OCI-M2 (cell line): ENCODE results near the gene ACAT2.
"Not testable (repeated sequence)": the region's sequence is repeated elsewhere in the genome, so short reads cannot be mapped to it uniquely, and the experiment has no call there.

Source experiments
- DNase-seq: peaks from one replicate; lab custom pipeline; 2025; ENCODE audit not compliant: unreplicated experiment; lab: John Stamatoyannopoulos, UW

Gene ACAT2

GRCh38 chr6:159761873-159762680 lies at the start of gene ACAT2:
TSS of gene ACAT2 (plus strand) at chr6:159762045. CDS start at chr6:159762088, 43 bp downstream.
- peak; percentile 65 for DNase-seq

DNA sequence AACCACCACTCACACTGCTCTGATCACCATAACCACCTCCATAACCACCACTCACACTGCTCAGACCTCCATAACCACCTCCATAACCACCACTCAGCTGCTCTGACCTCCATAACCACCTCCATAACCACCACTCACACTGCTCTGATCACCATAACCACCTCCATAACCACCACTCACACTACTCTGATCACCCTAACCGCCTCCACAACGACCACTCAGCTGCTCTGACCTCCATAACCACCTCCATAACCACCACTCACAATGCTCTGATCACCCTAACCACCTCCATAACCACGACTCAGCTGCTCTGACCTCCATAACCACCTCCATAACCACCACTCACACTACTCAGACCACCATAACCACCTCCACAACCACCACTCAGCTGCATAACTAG lies 49.5 kb upstream of the ACAT2 start:
- not testable (repeated sequence) for DNase-seq

DNA sequence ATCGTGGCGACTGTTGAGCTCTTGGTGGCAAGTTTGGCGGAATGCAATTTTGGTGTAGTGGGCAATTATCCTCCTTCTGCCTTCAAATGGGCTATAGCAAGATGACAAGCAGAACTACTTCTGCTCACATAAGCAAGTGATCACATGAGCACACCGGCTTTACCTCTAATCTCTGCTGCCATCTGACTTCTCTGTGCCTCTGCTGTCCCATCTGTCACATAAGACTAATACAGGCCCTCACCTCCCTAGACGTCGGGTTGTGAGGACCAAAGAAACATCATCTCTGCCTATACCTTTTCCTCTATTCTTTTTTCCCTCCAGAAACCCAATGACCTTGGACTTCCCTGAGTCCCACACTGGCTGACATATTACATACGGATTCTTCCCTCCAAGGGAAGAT lies 47.9 kb upstream of the ACAT2 start:
- DNase-seq: no peak

- DNase-seq: no peak
Measured at GRCh38 chr6:159714404-159714803, 47.4 kb upstream of the ACAT2 start.

- no peak for DNase-seq
Measured at GRCh38 chr6:159715166-159715565, 46.7 kb upstream of the ACAT2 start.

DNA sequence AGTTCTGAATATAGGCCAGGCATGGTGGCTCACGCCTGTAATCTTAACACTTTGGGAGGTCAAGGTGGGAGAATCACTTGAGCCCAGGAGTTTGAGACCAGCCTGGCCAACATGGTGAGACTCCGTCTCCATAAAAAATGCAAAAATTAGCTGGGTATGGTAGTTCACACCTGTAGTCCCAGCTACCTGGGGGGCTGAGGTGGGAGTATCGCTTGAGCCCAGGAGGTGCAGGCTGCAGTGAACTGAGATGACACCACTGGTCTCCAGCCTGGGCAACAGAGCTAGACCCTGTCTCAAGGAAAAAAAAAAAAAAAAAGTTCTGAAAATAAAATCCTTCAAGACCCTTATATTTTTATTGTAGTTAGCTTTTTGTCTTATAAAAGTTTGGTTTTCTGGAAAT lies 46.2 kb upstream of the ACAT2 start:
- DNase-seq: no peak

GRCh38 chr6:159716247-159717096 lies 45.4 kb upstream of the ACAT2 start:
- no peak for DNase-seq

- DNase-seq: no peak
Measured at GRCh38 chr6:159718634-159719033, 43.2 kb upstream of the ACAT2 start.

DNA sequence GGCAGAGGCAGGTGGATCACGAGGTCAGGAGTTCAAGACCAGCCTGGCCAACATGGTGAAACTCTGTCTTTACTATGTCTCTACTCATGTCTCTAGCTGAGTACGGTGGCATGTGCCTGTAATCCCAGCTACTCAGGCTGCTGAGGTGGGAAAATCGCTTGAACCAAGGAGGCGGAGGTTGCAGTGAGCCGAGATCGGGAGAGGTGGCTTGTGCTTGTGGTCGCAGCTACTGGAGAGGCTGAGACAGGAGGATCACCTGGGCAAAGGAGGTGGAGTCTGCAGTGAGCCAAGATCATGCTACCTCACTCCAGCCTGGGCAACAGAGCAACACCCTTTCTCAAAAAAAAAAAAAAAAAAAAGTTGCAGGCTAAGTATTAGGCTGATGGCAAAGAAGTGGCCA lies 42.6 kb upstream of the ACAT2 start:
- DNase-seq: no peak

GRCh38 chr6:159720708-159721107 lies 41.1 kb upstream of the ACAT2 start:
- no peak for DNase-seq

GRCh38 chr6:159721981-159722380 lies 39.9 kb upstream of the ACAT2 start:
- DNase-seq: not testable (repeated sequence)

DNA sequence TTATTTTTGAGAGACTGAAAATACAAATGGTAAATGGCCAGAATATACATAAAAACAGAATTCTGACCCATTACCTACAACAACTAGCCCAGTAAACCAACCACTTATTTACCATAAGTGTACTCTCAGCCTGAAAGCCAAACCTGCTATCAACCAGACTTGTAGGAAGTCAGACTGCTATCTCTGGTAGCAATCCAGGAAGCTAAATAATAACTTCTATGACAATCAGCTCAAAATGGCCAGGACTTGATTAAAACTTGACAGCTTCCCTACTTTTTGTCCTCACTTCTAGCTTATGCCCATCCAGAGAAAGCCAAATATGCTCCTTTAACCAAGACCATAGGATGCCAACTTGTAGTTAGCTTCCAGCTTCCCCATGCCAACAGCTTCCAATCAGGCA lies 39.2 kb upstream of the ACAT2 start:
- no peak for DNase-seq

DNA sequence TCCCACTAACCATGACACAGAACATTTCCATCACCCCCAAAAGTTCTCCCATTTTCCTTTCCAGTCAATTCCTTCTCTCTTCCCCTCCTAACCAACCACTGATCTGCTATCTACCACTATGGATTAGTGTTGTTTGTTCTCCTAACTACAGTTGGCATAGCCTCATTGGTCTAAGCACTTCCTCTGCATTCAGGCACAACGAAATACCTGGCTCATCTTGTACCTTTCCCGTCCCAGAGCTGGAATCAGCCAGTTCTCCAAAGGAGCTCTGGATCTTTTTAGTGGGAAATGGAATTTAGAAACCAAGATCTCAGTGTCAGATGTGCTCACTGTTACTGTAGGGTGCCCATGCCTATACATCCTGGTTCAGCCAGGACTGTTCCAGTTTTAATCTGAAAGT lies 38.6 kb upstream of the ACAT2 start:
- DNase-seq: no peak

GRCh38 chr6:159724778-159725177 lies 37.1 kb upstream of the ACAT2 start:
- no peak for DNase-seq

DNA sequence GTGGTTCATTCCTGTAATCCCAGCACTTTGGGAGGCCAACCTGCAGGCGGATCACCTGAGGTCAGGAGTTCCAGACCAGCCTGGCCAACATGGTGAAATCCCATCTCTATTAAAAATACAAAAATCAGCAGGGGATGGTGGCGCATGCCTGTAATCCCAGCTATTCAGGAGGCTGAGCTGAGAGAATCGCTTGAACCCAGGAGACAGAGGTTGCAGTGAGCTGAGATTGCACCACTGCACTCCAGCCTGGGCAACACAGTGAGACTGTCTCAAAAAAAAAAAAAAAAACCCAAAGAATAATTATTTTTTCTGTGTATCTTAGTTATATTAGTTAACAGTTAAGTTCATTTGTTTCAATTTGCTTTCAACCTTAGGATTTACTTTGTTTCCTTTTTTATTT lies 36.6 kb upstream of the ACAT2 start:
- DNase-seq: not testable (repeated sequence)

GRCh38 chr6:159726255-159726917 lies 35.5 kb upstream of the ACAT2 start:
- peak; percentile 69 for DNase-seq

DNA sequence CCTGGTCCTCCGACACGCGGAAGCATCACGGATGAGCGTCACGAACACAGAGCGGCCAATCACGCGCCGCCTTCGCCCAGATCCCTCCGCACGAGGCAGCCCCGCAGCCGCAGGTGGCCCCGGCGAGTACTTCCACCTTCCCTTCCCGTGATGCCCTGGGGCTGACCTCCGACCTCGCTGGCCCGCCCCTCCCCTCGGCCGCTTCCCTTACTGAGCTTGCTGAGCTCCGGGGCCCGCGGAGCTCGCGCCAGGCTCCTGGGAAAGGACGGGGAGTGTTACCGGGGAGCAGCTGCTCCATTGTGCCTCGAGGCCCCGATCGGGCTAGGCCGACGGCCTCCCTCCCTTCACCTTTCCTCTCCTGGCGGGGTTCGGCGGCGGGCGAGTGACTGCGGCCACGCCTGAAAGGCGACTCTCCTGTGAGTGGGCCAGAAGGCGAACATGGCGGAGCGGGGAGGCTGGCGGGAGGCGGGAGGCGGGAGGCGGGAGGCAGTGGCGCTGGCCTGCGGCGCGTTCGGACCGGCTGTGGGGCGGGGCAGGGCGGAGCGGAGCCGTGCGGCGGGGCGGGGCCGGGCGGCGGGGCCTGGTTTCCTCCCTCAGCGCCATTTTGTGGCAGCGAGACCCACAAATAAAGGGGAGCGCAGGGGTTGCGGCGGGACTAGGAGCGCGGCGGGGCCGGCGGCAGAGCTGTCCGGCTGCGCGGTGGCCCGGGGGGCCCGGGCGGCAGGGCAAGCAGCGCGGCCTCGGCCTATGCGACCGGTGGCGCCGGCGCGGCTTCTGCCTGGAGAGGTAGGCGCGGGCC lies 34.7 kb upstream of the ACAT2 start, which contains the start of gene WTAP:
Gene WTAP (plus strand): TSS at position 589 of the 799 bp plus-strand sequence. CDS start 8,760 bp downstream, outside the sequence.
- no peak for DNase-seq

DNA sequence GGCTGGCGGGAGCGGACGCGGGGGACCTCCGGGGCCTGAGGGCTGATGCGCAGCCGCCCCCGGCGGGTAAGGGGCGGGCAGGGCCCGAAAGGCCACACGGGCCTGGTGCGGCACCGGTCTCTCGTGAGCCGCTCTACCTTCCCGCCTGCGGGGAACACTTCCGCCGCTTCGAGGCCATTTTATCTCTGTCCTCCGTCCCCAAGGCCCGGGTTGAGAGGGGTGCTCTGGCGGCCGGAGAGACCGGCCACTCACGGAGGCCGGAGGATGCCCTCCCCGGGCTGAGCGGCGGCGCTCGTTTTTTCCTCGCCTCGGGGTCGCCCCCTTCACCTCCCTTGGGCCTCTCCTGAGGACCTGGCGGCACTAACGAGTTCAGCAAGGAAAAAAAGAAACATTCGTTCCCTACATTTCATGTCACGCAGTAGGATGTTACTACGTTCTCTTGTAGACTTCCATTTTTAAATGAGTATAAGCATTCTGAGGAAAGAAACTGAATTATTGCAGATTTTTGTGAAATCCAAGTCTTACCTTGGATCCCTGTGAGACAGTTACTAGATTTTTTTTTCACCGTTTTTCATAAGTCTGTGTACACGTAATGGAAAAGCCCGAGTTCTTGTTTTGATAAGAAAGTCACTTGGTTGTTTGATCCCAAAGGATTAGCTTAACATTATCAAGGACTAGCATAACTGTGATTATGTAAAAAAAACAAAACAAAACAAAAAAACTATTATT lies 34.0 kb upstream of the ACAT2 start:
- no peak for DNase-seq

GRCh38 chr6:159728531-159728964 lies 33.3 kb upstream of the ACAT2 start:
- no peak for DNase-seq
